ENCODE measurements around the gene LUZP2.

- TF ChIP-seq CTCF (IDR thresholded peaks at IDR 0.05) (no peak), POLR2A (IDR thresholded peaks at IDR 0.05) (no peak)
These were observed 77.6 kb downstream of the LUZP2 start for GRCh38 chr11:24574461-24574860.
